HL-60 (cell line): ENCODE measurements around the gene NEDD1.

Source experiments
- CTCF ChIP-seq: IDR thresholded peaks from one replicate; pipeline ENCODE4 v1.5.1; 2011; ENCODE audit warnings: low read length, control low read depth, inconsistent platforms; ENCODE audit not compliant: insufficient read depth
- GABPA ChIP-seq: IDR thresholded peaks from 2 replicates; pipeline ENCODE4 v1.6.1; 2012; ENCODE audit warnings: low read depth
- POLR2AphosphoS5 ChIP-seq: IDR thresholded peaks from 2 replicates; pipeline ENCODE4 v1.6.1; 2012; ENCODE audit warnings: low read depth
- REST ChIP-seq: IDR thresholded peaks from 2 replicates; pipeline ENCODE4 v1.6.1; 2012; ENCODE audit warnings: low read depth; ENCODE audit not compliant: insufficient replicate concordance
- SPI1 ChIP-seq: IDR thresholded peaks from 2 replicates; pipeline ENCODE4 v1.6.1; 2012; ENCODE audit warnings: low read depth, mild to moderate bottlenecking, borderline replicate concordance

- TF ChIP-seq REST: no peak
- TF ChIP-seq CTCF: no peak
- TF ChIP-seq POLR2AphosphoS5: no peak
- TF ChIP-seq SPI1: no peak
- TF ChIP-seq GABPA: no peak
Observed at GRCh38 chr12:97003276-97003675, 96.2 kb downstream of the NEDD1 start.
